IgD-negative memory B cell (primary cell): ENCODE data around the gene MAMDC2. TPM values are rescaled to one million over a fixed set of nuclear protein-coding genes. Genes with fewer than 3 reads are reported as not detected.

Experiments used
- H3K27ac Mint-ChIP-seq, 3 donors: one replicate each; pipeline ENCODE4 v1.8.0; 2020 to 2022; ENCODE audit warnings: mild to moderate bottlenecking in 3 of 3, mixed read lengths in 3 of 3, moderate library complexity in 1 of 3
- H3K27me3 Mint-ChIP-seq: one replicate; pipeline ENCODE4 v1.8.0; 2021; ENCODE audit warnings: mixed read lengths
- H3K36me3 Mint-ChIP-seq: one replicate; pipeline ENCODE4 v1.8.0; 2020; ENCODE audit warnings: mild to moderate bottlenecking, mixed read lengths
- H3K4me1 Mint-ChIP-seq, 3 donors: one replicate each; pipeline ENCODE4 v1.8.0; 2020 to 2022; ENCODE audit warnings: mixed read lengths in 3 of 3, mild to moderate bottlenecking in 1 of 3
- H3K4me3 Mint-ChIP-seq, 4 donors: one replicate each; pipeline ENCODE4 v1.8.0; 2020 to 2022; ENCODE audit warnings: mild to moderate bottlenecking in 4 of 4, mixed read lengths in 4 of 4, moderate library complexity in 3 of 4
- H3K9me3 Mint-ChIP-seq, 3 donors: one replicate each; pipeline ENCODE4 v1.8.0; 2020 to 2021; ENCODE audit warnings: mixed read lengths in 3 of 3, mild to moderate bottlenecking in 1 of 3
- polyA plus RNA-seq: library from polyadenylated mRNA; unstranded; fragments of 300-500 nt; fragmentation: Illumina TruSeq; gene quantifications from one replicate; pipeline ENCODE4 v1.2.3, GENCODE V29; 2021

Gene MAMDC2
- polyA plus RNA-seq, 1 donor from 2014 or later = not detected

DNA sequence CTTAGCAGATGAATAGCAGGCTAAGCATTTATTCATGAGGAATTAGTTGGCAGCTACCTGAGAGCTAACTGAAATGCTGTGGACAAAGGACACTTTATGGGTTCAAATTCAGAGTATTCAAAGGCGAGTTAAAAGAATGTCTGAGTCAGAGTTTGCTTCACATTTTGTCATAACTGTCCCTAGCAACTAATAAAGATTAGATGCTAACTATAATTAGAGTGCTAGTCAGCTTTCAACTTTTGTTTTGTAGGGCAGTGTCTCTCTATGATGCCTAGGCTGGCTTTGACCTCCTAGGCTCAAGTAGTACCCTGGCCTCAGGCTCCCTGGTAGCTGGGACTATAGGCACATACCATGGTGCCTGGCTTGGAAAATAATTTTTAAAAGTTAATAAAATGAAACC, 219.8 kb downstream of the MAMDC2 start:
- Mint-ChIP-seq H3K4me1 (peaks cover 31 to 41% (median 32%) of the 10 kb centered on the region in 3 donors), H3K36me3 (peaks cover 7% of the 10 kb centered on the region), H3K4me3 (no peak overlapping the region), H3K9me3 (no peaks in the 10 kb centered on the region), H3K27me3 (peaks cover 3% of the 10 kb centered on the region), H3K27ac (no peak overlapping the region)

Other genes with a start within 250 kb of the MAMDC2 start
- gene CFAP95, start 223.0 kb upstream of the MAMDC2 start, polyA plus RNA-seq = not detected
- gene SMC5, start 215.1 kb downstream of the MAMDC2 start, polyA plus RNA-seq = 14.3 TPM